Keratinocyte (primary cell): ENCODE measurements around the gene FAM9A.

ENCODE experiments used
- CTCF ChIP-seq, 3 experiments: IDR thresholded peaks in 1 of 3; conservative IDR thresholded peaks in 1 of 3; optimal IDR thresholded peaks in 1 of 3; 2 replicates in 2 of 3; 3 replicates in 1 of 3; pipeline versions ENCODE3 to v1.5.1; 2011; ENCODE audit warnings: low read length in 3 of 3, mild to moderate bottlenecking in 3 of 3, moderate library complexity in 2 of 3, control low read depth in 1 of 3, inconsistent platforms in 1 of 3; ENCODE audit not compliant: insufficient read depth in 2 of 3; ENCODE audit errors: extremely low read depth in 1 of 3
- EZH2 ChIP-seq: IDR thresholded peaks from one replicate; pipeline ENCODE4 v1.6.1; 2012; ENCODE audit warnings: inconsistent platforms, mild to moderate bottlenecking, low read length, moderate library complexity

DNA sequence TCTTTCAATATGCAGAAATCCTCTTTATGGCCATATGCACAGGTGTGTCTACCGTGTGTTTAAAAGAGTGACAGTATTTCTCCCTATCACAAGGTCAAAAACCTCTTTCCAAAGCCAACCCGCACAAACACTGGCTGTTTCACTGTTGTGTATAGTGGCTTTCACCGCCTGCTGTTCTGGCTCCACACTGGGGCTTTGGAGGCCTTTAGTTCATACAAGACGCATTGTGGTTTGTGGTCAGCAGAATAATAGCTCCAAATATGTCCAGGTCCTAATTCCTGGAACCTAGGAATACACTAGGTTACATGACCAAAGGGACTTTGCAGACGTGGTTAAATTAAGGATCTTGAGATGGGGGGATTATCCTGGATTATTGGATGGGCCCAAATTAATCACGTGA, 40.7 kb upstream of the FAM9A start:
- TF ChIP-seq CTCF (optimal IDR thresholded peaks at IDR 0.05 in 1 of 3, IDR thresholded peaks at IDR 0.05 in 1 of 3, conservative IDR thresholded peaks at IDR 0.05 in 1 of 3; ENCODE audit: extremely low read depth in 1 of 3, insufficient read depth in 2 of 3, low read length in 3 of 3) (no peak), EZH2 (no peak)
